LNCAP (cell line): ENCODE results near the gene CDH11.

Source experiments
- TF ChIP-seq, protein P1 (sequence below): fragments of 450-650 bp; IDR thresholded peaks from 2 replicates; pipeline ENCODE4 v1.5.1; 2017; ENCODE audit warnings: mild to moderate bottlenecking

CDH11 gene

DNA sequence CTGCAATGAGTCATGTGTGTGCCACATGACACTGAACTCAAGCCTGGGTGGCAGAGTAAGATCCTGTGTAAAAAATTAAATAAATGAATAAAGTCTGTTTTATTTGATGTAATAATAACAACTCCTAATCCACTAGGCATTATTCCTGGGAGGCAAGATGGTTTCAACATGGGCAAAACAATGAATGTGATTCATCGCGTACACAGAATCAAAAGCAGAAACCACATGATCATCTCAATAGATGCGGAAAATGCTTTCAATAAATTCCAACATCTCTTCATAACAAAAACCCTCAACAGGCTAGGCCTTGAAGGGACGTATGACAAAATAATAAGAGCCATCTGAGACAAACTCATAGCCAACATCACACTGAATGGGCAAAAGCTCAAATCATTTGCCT, 195.4 kb downstream of the CDH11 start:
- TF ChIP-seq, protein P1, sequence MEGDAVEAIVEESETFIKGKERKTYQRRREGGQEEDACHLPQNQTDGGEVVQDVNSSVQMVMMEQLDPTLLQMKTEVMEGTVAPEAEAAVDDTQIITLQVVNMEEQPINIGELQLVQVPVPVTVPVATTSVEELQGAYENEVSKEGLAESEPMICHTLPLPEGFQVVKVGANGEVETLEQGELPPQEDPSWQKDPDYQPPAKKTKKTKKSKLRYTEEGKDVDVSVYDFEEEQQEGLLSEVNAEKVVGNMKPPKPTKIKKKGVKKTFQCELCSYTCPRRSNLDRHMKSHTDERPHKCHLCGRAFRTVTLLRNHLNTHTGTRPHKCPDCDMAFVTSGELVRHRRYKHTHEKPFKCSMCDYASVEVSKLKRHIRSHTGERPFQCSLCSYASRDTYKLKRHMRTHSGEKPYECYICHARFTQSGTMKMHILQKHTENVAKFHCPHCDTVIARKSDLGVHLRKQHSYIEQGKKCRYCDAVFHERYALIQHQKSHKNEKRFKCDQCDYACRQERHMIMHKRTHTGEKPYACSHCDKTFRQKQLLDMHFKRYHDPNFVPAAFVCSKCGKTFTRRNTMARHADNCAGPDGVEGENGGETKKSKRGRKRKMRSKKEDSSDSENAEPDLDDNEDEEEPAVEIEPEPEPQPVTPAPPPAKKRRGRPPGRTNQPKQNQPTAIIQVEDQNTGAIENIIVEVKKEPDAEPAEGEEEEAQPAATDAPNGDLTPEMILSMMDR, result no peak

DNA sequence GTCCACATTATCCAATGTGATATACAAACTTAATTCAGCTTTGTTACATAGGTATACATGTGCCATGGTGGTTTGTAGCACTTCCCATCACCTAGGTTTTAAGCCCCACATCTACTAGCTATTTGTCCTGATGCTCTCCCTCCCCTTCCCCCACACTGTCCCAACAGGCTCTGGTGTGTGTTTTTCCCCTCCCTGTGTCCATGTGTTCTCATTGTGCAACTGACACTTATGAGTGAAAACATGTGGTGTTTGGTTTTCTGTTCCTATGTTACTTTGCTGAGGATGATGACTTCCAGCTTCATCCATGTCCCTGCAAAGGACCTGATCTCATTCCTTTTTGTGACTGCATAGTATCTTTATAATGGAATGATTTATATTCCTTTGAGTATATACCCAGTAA, 196.7 kb downstream of the CDH11 start:
- TF ChIP-seq, protein P1, result no peak

DNA sequence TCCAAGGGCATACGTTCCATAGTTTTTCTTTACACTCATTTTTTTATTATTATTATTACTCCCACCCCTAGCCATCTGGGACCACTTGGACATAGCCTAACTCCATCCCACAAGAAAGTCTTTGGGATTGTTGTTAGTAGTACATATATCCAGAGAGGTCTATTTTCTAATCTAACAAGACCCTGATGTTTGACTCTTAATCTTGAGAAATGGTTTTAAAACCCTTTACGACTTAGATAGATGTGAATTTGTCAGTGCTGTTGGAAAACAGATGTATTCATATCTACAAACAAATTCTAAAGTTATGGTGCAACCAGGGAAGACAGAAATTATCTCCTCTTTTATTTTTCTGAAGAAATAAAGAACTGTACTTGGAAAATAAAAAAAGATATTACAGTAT, 197.8 kb downstream of the CDH11 start:
- TF ChIP-seq, protein P1, result no peak

DNA sequence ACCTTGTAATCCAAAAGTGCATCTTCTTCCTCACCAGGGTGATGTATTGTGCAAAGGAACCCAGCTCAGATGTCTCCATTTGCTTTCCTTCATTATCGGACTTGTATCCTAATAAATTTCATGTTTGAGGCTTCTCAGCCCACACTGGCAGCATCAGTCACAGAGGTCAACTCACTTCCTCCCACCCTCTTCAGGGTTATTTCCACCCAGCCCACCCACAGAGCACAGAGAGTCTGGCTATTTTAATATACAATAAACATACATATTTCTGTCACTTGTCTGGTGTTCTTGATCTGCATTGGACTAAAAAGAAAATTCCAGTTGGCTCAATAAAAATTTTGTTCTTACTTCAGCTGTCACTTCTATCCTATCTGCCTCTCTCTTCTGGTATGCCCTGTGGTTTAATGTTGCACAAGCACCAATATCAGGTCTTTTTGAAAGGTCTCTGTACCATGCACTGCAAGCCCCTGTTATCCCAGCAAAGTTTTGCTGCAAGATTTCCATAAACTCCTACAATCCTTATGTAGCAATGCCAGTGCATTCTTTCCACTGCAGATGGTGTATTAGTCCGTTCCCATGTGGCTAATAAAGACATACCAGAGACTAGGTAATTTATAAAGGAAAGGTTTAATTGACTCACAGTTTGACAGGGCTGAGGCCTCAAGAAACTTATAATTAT, 201.8 kb downstream of the CDH11 start:
- TF ChIP-seq, protein P1, result no peak

DNA sequence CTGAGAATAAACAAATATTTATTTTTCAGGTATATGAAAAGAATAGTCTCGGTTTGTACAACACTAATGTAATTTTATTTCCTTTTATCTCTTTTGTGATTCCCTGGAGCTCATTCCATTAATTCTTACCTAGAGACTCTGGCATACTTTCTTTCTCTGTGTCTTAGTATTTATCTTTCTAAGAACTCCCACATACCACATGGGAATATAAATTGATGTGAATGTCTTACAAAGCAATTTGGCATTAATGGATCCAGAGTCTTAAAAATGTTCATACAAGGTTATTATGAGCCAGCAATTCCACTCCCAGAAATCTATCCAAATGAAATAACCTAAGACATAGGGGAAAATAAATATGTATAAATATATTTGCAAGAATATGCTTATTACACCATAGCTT, 202.7 kb downstream of the CDH11 start:
- TF ChIP-seq, protein P1, result no peak

DNA sequence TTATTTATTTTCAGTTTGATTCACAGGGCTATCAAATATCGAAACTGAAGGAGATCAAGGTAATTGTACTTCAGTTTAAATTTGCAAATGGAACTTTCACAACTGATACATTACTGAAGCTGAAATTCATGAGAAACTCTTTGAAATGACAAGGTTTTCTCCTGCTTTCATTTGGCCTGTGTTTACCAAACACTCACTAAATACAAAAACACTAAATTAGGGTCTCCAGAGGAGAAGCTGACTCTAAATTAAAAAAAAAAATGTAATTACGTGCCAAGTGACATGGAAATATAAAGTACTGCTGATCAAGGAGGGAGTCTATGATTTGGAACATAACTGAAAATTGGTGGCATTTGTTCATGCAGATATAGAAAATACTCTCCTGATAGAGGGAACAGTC, 205.8 kb downstream of the CDH11 start:
- TF ChIP-seq, protein P1, result no peak

- TF ChIP-seq, protein P1, result no peak
Observed at GRCh38 chr16:64910356-64910755, 211.5 kb downstream of the CDH11 start.

GRCh38 chr16:64907844-64908243, 214.0 kb downstream of the CDH11 start:
- TF ChIP-seq, protein P1, result no peak
